NCI-H2196 (cell line): ENCODE results near the gene MPL.
A peak's percentile ranks its signal among the peaks of the same experiment; 100 is the strongest.

Source experiments
- DNase-seq: peaks from one replicate; lab custom pipeline; 2025; ENCODE audit not compliant: unreplicated experiment; lab: John Stamatoyannopoulos, UW

Gene MPL

GRCh38 chr1:43322506-43322905 lies 15.1 kb upstream of the MPL start:
- no peak for DNase-seq

GRCh38 chr1:43324810-43325209 lies 12.8 kb upstream of the MPL start:
- DNase-seq: no peak

- DNase-seq: no peak
Observed at GRCh38 chr1:43325381-43325780, 12.2 kb upstream of the MPL start.

GRCh38 chr1:43327549-43328292 lies 9.9 kb upstream of the MPL start:
- DNase-seq: no peak

- no peak for DNase-seq
Observed at GRCh38 chr1:43329995-43330751, 7.4 kb upstream of the MPL start.

- DNase-seq: no peak
Observed at GRCh38 chr1:43331688-43332087, 5.9 kb upstream of the MPL start.

GRCh38 chr1:43334453-43335205 lies 3.0 kb upstream of the MPL start:
- DNase-seq: no peak

GRCh38 chr1:43338001-43338400 lies 383 bp downstream of the MPL start:
- DNase-seq: no peak

GRCh38 chr1:43339584-43340232 lies 2.1 kb downstream of the MPL start:
- DNase-seq: no peak

- no peak for DNase-seq
Observed at GRCh38 chr1:43340559-43340958, 2.9 kb downstream of the MPL start.

GRCh38 chr1:43344267-43344850 lies 6.7 kb downstream of the MPL start:
- no peak for DNase-seq

GRCh38 chr1:43345120-43345519 lies 7.5 kb downstream of the MPL start:
- DNase-seq: no peak

- DNase-seq: no peak
Observed at GRCh38 chr1:43346636-43347035, 9.0 kb downstream of the MPL start.

GRCh38 chr1:43348343-43348808 lies 10.8 kb downstream of the MPL start:
- peak; percentile 70 for DNase-seq

GRCh38 chr1:43348809-43349593 lies 11.4 kb downstream of the MPL start:
- DNase-seq: peak; percentile 96

- no peak for DNase-seq
Observed at GRCh38 chr1:43349594-43350306, 12.1 kb downstream of the MPL start.

GRCh38 chr1:43350976-43351375 lies 13.4 kb downstream of the MPL start:
- DNase-seq: no peak

- no peak for DNase-seq
Observed at GRCh38 chr1:43351421-43352350, 14.1 kb downstream of the MPL start.
